ENCODE measurements around the gene IGSF8. TPM values are rescaled to one million over a fixed set of nuclear protein-coding genes. Genes with fewer than 3 reads are reported as not detected.

Gene IGSF8
- total and polyA plus RNA-seq, 2 of the 8 experiments (the other 6 are each of a cell fraction or from before 2014, with no cell fraction given), result 69.6 to 132 TPM

DNA sequence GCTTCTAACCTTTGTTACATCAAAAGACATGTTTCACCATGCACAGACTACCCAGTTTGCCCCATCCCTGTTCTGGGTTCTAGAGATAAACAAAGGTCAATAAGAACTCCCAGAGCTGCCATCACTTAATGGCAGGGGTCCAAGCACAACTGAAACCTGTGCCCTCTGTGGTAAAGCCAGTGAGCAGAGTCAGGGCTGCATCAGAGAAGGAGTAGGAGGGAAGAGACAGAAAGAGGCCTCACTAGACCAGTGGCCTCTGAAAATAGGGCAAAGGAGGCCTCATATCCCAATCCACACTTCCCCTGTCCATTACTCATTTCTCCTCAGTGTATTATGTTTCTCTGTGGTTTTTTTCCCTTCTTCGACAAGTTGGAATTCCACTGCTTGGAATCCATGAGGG lies 27.3 kb upstream of the IGSF8 start:
- POLR2A ChIA-PET (ENCODE audit: partially characterized antibody), result interaction anchor here (0.6 to 8.1 kb wide), 5 partner anchors 15 to 869 kb away, joined by 3 to 56 read pairs (median 4); no protein-coding TSS in a partner anchor
- Histone ChIP-seq H3K79me2 (ENCODE audit: control insufficient read depth in 1 of 2, insufficient read depth in 2 of 2, low read length in 2 of 2) (no peaks in the 10 kb centered on the region), H2BK20ac (ENCODE audit: low read length) (no peak overlapping the region), H3K9me3 (ENCODE audit: insufficient read depth in 2 of 2, low read depth in 1 of 2, low read length in 1 of 2) (no peaks in the 10 kb centered on the region), H3K9ac (replicated peaks in 1 of 4; ENCODE audit: extremely low read depth in 1 of 4, low read depth in 3 of 4, low read length in 3 of 4) (no peak overlapping the region), H2BK15ac (ENCODE audit: low read length) (no peak overlapping the region), H3K27ac (ENCODE audit: low read depth, low read length) (no peak overlapping the region), H3K4me1 (replicated peaks in 1 of 4; ENCODE audit: control insufficient read depth in 3 of 4, insufficient read depth in 4 of 4, low read length in 3 of 4) (peaks cover 0 to 6% (median 0%) of the 10 kb centered on the region in 4 experiments; a peak in 2 of 7 replicates), H3K4ac (replicated peaks; ENCODE audit: insufficient read length, low read depth, low read length) (no peak overlapping the region), H3K23me2 (ENCODE audit: low read depth, low read length) (no peaks in the 10 kb centered on the region), H3K27me3 (replicated peaks in 1 of 4; ENCODE audit: control insufficient read depth in 3 of 4, extremely low read depth in 1 of 4, insufficient read depth in 3 of 4, low read length in 3 of 4) (no peaks in the 10 kb centered on the region), H4K91ac (replicated peaks; ENCODE audit: insufficient read length, low read length) (no peak overlapping the region), H2BK12ac (ENCODE audit: low read depth, low read length) (no peak overlapping the region), H3K79me1 (ENCODE audit: low read depth, low read length) (peaks cover 3% of the 10 kb centered on the region; the same call in 1 of the 2 replicates), H2AK5ac (ENCODE audit: low read depth, low read length) (no peak overlapping the region), H3K23ac (ENCODE audit: insufficient read length) (no peak overlapping the region), H2AFZ (ENCODE audit: low read length) (no peak overlapping the region), H4K20me1 (replicated peaks in 1 of 2; ENCODE audit: control insufficient read depth in 1 of 2, insufficient read depth in 2 of 2, low read length in 2 of 2) (peaks cover 0 to 1% of the 10 kb centered on the region in 2 experiments), H3K36me3 (ENCODE audit: control insufficient read depth in 2 of 4, insufficient read depth in 4 of 4, low read length in 3 of 4) (peaks cover 9 to 61% (median 53%) of the 10 kb centered on the region in 4 experiments; a peak in 7 of 8 replicates), H2BK5ac (ENCODE audit: low read depth, low read length) (no peak overlapping the region), H2BK120ac (replicated peaks; ENCODE audit: low read depth, low read length) (no peak overlapping the region), H3K4me2 (ENCODE audit: insufficient read depth in 1 of 2, low read depth in 2 of 2, low read length in 2 of 2) (no peak overlapping the region), H4K8ac (ENCODE audit: extremely low read depth, insufficient read depth, low read length) (no peak overlapping the region), H3K4me3 (ENCODE audit: extremely low read depth in 1 of 4, insufficient read depth in 2 of 4, low read depth in 3 of 4, low read length in 4 of 4) (no peak overlapping the region), H3K14ac (ENCODE audit: insufficient read length) (no peak overlapping the region), H3K18ac (ENCODE audit: extremely low read depth, low read length) (no peak overlapping the region), H3K56ac (replicated peaks; ENCODE audit: insufficient read length, low read depth, low read length) (no peak overlapping the region), H4K5ac (ENCODE audit: insufficient read length, low read depth, low read length) (no peak overlapping the region)
- no peak for TF ChIP-seq POLR2AphosphoS5 (IDR thresholded peaks at IDR 0.05; ENCODE audit: low read depth, low read length)
- TF ChIP-seq RFX5 (IDR thresholded peaks at IDR 0.05; ENCODE audit: borderline replicate concordance, low read depth, low read length), result no peak
- DNase-seq (ENCODE audit: low read depth in 1 of 2, low spot score in 2 of 2) (no peak), FAIRE-seq (no peak)
- CTCF ChIA-PET (ENCODE audit: partially characterized antibody), result interaction anchor here (0.7 to 18.1 kb wide), 14 partner anchors 12 to 117 kb away, joined by 3 to 256 read pairs (median 6); partner anchors contain the start of genes ATP1A2 and IGSF8
- WGBS, 2 experiments (ENCODE audit: extremely low coverage in 1 of 2, insufficient coverage in 1 of 2, insufficient read length in 1 of 2, insufficient replicate concordance in 2 of 2, low coverage in 1 of 2, low lambda C conversion rate in 2 of 2, missing lambda C conversion rate in 1 of 2), result 73% methylated on average over 1 of the region's 1 CpG; no CpG with 5 or more reads in 1 of the 2 experiments

Measured in H1 (cell line).